Activated gamma-delta T cell treated with anti-CD3 and anti-CD28 coated beads, Interleukin-2, amount 50 U/mL, for 16 hours (primary cell): ENCODE data around the gene WDR49.
"Not testable (repeated sequence)": the region's sequence is repeated elsewhere in the genome, so short reads cannot be mapped to it uniquely, and the experiment has no call there.

Experiments
- DNase-seq: peaks from one replicate; pipeline ENCODE4 v3.0.0-alpha.2; 2020; ENCODE audit warnings: low read depth

WDR49 gene

DNA sequence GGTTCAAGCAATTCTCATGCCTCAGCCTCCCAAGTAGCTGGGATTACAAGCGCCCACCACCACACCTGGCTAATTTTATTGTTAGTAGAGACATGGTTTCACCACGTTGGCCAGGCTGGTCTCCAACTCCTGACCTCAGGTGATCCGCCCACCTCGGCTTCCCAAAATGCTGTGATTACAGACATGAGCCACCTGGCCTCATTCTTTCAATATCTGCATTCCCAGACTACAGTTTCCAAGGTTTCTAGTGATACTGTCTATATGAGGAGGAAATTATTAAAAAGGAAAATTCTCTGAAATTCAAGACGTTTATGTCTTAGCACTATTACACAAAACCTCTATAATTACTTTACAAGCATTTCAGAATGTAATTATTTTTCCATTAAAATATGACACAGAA, 39.5 kb downstream of the WDR49 start:
- not testable (repeated sequence) for DNase-seq

GRCh38 chr3:167611718-167612117, 42.0 kb downstream of the WDR49 start:
- DNase-seq = no peak

- no peak for DNase-seq
Measured at GRCh38 chr3:167609156-167609555, 44.6 kb downstream of the WDR49 start.

DNA sequence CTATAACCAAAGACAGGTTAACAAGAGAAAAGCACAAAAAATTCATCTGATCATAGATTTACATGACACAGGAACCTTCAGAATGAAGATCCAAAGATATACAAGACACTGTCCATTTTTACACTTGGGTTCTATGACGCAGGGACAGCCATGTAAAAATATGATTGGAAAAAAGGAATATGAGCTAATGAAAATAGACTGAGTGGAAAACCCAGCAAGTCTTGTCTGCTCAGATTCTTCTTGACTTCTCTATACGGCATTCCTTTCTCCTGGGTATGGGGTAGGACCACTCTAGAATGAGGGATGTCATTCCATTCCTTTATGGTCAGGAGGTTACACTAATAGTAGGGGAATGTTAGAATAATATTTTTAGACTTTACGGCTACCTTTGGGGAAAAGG, 46.9 kb downstream of the WDR49 start:
- DNase-seq = no peak

- DNase-seq = no peak
Measured at GRCh38 chr3:167605871-167606270, 47.9 kb downstream of the WDR49 start.

DNA sequence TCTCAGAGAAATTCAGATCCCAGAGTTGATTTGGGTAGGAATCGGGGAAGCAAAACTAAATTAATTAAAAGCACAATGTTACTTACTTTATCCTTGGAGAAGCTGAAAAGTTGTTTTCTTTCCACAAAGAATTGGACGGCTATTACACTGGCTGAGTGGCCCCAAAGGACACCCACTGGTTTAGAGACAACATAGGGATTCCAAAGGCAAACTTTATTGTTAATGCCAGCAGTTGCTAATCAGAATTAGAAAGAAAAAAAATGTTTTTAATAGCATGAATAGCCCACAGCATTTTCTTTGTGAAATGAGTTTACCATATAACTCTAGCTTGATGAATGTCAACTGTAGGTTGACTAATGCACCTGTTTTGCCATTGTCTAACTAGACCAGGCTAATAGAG, 51.7 kb downstream of the WDR49 start:
- no peak for DNase-seq

GRCh38 chr3:167587651-167588050, 66.1 kb downstream of the WDR49 start:
- DNase-seq = no peak

DNA sequence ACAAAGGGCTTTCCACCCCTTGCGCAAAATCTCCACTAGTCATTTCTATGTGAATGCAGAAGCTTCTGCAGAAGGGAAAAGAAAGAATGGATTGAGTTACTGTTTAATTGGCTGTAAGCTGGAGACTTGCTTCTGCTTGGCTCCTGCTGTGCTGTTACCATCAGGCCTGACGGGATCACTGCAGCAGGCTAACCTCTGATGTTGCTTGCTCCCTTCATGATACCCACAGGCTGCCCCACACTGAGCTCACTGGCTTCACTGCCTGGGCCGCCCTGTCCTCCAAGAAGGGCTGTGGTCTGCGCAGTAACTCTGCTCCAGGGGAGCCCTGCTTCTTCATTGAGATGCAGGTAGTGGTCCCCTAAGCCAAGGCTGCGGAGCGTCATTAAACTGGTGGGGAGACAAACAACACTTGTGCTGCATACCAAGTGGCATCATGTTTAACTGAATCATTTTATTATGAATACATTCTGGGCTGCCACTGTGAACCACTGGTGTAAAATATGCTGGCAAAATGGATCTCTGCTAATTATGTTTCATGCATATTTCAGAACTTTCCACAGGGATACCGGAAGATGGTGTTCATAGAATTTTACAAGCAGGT, 78.6 kb downstream of the WDR49 start:
- DNase-seq = no peak

GRCh38 chr3:167572991-167573390, 80.8 kb downstream of the WDR49 start:
- DNase-seq = no peak

GRCh38 chr3:167568634-167569033, 85.1 kb downstream of the WDR49 start:
- DNase-seq = no peak

- no peak for DNase-seq
Measured at GRCh38 chr3:167565489-167565888, 88.3 kb downstream of the WDR49 start.

DNA sequence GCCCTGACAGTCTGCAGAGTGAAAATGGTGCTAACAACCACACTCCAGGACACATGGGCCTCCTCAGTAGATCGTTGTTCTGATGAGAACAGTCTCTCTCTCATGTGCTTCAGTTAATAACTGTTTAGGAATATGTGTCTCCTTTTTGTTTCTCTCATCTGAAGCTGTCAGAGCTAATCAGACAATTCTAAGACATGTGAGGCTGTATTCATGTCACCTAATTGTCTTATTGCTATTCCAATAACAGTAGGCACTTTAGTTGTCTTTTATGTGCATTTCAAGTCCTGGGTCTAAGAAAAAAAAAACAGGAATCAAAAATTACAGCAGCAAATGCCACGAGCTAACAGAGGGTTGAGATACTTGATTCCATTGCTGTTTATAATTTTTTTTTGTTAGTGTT, 89.1 kb downstream of the WDR49 start:
- no peak for DNase-seq

DNA sequence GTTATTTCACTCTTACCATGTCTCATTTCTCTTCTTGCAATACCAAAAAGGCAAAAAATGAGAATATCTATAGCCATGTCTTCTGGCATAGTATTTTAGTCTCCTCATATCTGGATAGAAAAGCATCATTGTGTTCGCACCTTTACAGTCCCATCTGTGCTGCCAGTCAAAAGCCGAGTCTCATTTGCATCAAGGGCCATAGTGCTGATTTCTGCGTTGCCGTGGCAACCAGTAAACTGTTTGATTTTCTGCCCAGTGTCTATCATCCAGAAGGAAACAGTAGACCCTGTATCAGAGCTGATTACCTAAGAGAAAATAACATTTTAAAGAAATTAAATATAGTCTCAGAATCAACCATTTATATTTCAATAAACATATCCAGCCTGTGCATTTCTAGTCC, 93.8 kb downstream of the WDR49 start:
- DNase-seq = no peak

DNA sequence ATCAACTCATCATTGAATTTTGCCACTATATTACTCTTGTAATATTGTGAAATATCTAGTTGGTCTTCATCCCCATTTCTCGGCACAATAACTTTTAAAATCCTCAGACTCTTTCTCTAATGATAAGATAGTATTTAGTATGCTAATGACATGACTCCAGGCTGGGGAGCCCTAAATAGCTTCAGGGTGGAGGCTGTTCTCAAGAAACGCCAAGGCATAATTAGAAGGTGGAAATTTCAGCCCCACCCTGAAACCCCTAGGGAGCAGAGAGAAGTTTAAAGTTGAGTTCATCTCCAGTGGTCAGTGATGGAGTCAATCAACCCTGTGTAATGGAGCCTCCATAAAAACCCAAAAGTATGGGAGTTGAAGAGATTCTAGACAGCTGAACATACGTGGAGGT, 98.8 kb downstream of the WDR49 start:
- no peak for DNase-seq

- no peak for DNase-seq
Measured at GRCh38 chr3:167538081-167538480, 115.7 kb downstream of the WDR49 start.

GRCh38 chr3:167521006-167521355, 132.8 kb downstream of the WDR49 start:
- DNase-seq = no peak

- DNase-seq = no peak
Measured at GRCh38 chr3:167520266-167521005, 133.3 kb downstream of the WDR49 start.

DNA sequence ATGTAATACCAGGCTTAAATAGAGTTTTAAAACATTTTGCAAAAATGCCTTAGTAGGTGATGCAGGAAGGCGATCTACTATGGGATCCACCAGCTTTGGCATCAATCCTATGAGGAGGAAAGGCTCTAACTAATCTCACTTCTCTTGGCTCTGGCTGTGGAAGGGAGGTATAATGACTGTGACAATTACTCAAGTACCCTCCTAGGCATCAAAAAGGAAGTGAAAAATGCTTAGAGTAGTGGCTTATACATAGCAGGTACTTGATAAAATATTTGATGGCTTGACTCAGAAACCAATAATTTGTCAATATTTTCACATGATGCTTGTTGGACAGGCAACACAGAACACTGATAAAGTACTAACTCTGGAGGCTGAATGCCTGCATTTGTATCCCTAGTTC, 145.8 kb downstream of the WDR49 start:
- no peak for DNase-seq

DNA sequence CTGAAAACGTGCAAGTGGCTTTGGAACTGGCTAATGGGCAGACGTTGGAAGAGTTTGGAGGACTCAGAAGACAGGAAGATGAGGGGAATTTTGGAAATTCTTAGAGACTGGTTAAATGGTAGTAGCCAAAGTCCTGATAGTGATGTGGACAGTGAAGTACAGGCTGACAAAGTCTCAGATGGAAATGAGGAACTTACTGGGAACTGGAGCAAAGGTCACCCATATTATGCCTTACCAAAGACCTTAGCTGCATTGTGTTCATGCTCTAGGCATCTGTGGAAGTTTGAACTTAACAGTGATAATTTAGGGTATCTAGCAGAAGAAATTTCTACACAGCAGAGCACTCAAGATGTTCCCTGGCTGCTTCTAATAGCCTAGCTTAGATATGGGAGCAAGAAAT, 151.3 kb downstream of the WDR49 start:
- no peak for DNase-seq

DNA sequence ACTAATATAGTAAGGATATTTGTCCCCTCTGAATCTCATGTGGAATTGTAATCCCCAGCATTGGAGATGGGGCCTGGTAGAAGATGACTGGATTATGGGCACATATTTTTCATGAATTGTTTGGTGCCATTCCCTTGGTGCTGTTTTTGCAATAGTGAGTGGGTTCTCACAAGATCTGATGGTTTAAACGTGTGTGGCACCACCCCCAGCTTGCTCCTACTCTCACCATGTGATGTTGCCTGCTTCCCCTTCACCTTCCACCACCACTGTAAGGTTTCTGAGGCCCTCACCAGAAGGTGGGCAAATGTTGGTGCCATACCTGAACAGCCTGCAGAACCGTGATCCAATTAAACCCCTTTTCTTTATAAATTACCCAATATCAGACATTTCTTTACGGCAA, 151.8 kb downstream of the WDR49 start:
- DNase-seq = no peak

- no peak for DNase-seq
Measured at GRCh38 chr3:167497903-167498302, 155.8 kb downstream of the WDR49 start.

DNA sequence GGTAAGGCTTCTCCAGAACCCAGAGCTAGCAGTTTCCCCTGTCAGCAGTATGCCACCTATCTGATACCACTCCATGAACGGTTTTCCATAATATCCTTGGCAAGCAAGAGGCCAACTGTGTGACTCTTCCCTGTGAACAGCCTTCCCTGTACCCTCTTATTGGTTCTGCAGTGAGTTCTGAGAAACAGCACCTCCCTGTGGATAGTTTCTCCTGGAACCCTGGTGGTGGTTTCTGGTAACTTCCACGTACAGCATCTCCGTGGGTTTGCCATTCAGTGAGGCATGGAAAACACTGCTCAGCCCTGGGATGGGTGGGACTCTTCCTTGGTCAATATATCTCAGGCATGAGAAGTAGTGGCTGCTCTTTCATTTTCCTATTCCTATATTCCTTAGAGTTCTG, 160.5 kb downstream of the WDR49 start:
- no peak for DNase-seq

DNA sequence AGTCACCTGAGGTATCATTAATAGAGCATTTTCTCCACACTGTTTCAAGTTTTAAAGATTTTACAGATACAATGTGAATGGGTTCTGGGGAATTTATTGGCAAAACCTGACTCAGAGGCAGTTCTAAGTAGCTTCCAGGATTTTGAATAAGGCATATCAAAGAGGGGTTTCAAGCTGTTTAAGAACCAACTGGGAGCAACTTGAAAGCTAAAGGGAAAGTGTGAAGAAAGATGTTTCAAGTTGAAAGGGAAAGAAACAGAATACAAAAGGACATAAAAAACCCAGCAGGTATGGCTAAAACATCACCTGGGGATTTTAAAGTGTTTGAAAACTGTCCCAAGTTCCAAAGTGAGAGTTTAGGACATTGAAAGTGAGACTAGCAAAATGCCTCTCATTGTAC, 162.1 kb downstream of the WDR49 start:
- DNase-seq = no peak

GRCh38 chr3:167489571-167489970, 164.2 kb downstream of the WDR49 start:
- DNase-seq = no peak
